HG03521 (cell line): Measurements from ENCODE around the gene SLC12A7.
"Not testable (repeated sequence)": the region's sequence is repeated elsewhere in the genome, so short reads cannot be mapped to it uniquely, and the experiment has no call there.

ENCODE experiments used
- ATAC-seq: cut with Tn5 transposase; IDR thresholded peaks from one replicate; pipeline ENCODE4 v1.9.1; 2021; ENCODE audit warnings: mild to moderate bottlenecking, moderate library complexity; ENCODE audit not compliant: unreplicated experiment

SLC12A7 gene

DNA sequence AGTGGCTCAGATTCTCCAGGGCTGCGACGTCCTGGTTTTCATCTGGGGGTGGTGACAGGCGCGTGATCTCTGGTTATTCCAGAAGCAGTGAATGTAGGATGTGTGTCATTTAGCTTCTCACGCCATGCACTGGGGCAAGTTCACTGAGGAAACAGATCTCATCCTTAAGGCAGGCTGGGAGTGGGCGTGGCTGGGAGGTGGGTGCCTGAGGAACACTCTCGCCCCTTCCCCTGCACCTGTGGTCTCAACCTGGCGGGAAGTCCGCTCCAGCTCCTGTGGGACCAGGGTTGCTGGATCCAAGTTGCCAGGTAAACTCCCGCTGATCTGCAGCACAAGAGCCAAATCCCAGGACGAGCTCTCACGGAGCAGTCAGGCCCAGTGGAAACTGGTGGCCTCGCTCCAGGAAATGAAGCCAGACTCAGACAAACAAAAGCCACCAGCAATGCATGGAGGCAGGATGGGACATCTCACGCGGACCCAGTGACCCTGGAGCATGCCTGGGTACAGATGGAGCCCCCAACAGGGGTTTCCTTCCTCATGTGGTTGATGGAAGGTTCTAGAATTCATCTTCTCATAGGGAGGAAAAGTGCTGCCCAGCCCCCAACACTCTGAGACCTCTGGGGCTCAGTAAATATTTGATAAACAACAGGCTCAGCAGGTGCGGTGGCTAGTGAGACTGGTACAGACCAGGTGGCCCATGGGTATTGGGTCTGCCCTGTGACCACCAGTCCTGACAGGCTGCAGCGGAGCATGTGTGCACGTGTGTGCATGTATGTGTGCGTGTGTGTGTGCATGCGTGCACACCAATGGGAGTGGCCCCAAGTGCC lies 16.3 kb upstream of the SLC12A7 start:
- ATAC-seq: no peak

DNA sequence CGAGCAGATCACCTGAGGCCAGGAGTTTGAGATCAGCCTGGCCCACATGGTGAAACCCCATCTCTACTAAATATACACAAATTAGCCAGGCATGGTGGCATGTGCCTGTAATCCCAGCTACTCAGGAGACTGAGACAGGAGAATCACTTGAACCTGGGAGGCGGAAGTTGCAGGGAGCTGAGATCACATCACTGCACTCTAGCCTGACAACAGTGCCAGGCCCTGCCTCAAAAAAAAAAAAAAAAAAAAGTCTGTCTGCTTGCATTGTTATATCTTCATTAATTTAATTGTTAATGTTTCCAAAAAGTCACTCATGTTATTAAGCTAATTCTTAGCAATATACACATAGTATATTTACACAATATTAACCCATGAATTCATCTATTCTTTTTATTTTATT lies 13.8 kb upstream of the SLC12A7 start:
- ATAC-seq: not testable (repeated sequence)

DNA sequence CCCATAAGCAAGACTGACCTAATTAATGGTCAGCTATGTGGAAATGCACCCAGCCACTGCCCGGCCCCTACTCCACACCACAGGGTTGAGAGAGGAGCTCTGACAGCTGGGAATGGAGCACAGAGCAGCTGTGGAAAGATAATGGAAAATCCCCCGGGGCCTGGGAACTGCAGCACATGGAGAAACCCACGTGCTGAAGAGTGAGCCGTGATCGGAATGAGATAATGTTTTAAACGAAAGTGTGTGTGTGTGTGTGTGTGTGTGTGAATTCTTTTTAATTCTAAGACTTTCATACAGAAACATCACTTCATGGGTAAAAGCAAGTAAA lies 13.1 kb upstream of the SLC12A7 start:
- ATAC-seq: no peak

GRCh38 chr5:1124205-1125029 lies 12.6 kb upstream of the SLC12A7 start:
- no peak for ATAC-seq

DNA sequence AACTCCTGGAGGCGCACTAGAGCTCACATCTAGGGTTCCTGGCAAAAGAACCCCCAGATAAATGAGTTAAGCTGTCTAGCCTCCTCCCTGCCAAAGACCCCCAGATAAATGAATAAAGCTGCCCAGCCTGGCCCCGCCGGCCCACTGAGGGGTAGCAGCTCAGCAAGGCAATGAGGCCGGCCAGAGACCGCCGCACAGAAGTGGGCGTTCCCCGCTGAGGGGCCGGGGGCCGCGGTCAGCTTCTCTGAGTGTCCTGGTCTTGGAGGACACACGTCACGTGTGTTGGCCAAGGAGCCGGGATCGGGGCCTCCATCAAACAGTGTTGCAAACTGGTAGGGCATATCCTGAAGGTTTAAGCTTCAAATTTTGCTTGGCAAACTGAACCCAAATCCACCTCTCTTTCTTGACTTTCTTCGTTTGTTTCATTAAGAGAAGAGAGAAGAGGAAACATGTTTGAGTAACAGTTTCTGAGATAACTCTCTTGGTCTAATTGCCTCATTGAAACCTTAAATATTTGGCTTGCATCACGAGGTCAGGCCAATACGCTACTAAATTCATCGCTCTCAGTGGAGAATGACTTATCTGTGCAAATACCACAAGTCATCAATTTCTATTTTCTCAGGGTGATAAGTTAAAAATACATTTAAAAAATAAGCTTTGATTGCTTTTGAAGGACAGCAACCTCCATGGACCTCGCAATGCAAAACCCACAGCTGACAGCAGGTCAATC lies 11.7 kb upstream of the SLC12A7 start:
- no peak for ATAC-seq

DNA sequence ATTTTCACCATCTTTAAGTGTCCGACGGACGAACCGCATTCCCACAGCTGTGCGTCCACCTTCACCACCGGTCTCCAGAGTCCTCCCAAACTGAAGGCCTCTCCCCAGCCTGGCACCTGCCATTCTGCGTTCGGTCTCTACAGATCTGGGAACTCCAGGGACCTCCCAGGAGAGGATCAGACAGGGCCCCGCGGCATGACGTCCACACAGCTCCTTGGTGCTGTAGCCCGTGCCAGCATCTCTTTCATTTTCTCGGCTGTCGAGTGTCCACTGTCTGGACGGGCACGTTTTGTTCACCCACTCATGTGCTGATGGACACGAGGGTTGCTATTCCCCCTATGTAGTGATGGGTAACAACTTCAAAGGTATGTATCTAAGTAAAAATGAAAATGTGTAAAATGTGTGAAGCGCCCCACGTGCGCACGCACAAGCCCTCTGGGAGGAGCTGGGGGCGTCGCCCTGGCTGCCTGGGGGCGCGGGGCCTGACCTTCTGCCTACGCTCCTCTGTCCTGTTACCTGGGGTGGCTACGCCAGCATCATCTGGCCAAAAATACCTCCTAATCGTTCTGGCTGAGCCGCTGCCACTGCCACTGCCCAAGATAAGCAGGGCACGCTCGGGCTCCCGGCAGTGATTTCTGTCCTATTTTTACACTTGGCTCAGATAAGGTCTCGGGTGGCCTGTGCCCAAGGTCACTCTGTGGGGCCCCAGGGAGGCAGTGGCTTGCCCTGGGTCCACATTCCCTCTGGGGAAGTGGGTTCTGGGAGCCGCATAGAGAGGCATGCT lies 10.8 kb upstream of the SLC12A7 start:
- no peak for ATAC-seq

- no peak for ATAC-seq
Measured at GRCh38 chr5:1121891-1122290, 10.0 kb upstream of the SLC12A7 start.

- ATAC-seq: no peak
Measured at GRCh38 chr5:1121044-1121443, 9.2 kb upstream of the SLC12A7 start.

- no peak for ATAC-seq
Measured at GRCh38 chr5:1120236-1120999, 8.6 kb upstream of the SLC12A7 start.

- ATAC-seq: no peak
Measured at GRCh38 chr5:1119312-1119831, 7.5 kb upstream of the SLC12A7 start.

DNA sequence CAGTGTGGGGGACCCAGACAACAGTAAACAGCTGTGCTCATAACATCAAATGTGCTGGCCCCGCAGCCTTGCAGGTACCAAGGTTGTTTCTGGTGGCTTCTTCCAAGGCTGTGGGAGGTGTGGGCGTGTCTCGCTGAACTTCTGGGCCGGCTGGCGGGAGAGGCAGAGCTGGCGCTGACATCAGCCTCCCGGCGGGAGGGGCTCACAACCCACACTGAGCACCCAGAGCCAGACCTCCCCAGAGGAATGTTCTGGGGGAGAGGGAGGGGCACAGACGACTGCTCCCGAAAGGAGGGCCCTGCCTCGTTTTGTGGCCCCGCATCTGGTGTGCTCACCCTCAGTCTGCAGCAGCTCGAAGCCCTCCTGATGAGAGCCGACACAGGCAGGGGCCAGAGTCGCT lies 6.9 kb upstream of the SLC12A7 start:
- no peak for ATAC-seq

DNA sequence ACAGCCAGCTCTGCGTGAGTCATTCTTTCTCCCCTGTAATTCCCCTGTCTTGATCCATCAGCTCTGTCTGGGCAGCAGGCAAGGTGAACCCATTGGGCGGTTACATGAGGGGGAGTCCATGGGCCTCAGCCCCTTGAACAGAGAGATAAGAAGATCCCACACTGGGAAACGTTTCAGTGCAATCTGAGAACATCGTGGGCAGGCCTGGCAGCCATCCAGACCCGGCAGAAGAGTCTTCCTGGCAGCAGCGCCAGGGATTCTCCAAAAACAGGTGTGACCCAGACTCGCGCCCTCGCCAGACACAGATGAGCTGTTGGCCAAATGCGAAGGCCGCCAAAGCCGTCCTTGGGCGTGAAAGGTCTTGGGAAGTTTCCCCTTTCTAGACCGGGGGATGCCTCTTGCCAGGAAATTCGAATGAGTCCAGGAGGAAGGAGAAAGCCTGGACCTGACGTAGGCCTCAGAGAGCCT lies 6.4 kb upstream of the SLC12A7 start:
- no peak for ATAC-seq

DNA sequence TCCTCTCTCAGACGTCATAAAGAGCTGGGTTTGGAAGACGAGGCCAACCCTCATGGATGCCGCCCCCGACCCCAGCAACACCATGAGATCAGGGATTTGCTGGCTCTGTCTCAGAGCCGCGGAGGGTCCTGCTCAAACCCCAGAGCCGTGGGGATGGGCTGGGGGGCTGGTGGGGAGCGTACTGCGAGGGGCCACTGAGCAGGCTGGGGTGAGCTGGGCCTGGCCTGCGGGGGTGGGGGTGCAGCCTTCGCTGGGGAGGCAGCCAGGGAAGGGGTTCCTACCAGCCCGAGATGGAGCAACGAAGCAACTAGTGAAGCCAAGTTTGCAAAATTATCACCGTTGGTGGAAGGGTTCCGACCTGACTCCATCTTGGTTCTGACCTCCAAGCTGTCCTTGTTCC lies 5.1 kb upstream of the SLC12A7 start:
- ATAC-seq: no peak

GRCh38 chr5:1116109-1116740 lies 4.4 kb upstream of the SLC12A7 start:
- no peak for ATAC-seq

DNA sequence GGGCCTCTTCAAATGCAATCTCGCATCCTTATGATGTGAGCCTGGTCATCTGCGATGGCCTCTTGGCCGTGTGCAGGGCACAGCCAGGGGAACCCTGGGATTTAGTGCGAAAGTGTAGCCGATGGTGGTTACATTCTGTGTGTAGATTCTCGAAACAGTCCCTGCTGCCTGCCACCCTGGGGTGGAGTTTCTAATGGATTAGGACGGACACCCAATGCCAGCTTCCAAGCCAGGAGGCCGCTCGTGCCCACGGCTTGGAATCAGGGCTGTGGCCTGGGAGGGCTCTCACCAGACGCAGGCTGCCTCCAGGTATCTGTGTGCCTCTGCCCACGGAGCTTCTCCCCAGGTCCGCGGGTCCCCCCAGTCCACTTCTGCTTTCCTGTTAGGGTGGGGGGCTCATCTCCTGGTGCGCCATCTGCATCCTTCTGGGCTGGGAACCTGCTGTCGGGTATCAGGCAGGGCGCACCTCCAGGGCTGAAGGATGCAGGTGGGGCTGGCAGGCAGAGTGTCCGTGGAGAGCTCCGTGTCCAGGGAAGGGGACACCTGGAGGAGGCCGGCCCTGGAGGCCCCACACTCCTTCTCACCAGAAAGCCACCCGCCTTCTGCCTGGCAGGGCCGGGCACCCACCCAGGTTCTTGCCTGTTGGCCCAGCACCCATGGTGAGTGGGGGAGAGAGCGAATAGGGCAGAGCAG lies 3.4 kb upstream of the SLC12A7 start:
- ATAC-seq: no peak

GRCh38 chr5:1113805-1114586 lies 2.1 kb upstream of the SLC12A7 start:
- no peak for ATAC-seq

- ATAC-seq: no peak
Measured at GRCh38 chr5:1113332-1113690, 1.4 kb upstream of the SLC12A7 start.
